Urinary bladder (tissue), 4 donors: ENCODE measurements around the gene NDUFA12. TPM values are rescaled to one million over a fixed set of nuclear protein-coding genes. Genes with fewer than 3 reads are reported as not detected.

Experiments
- DNase-seq: peaks from one replicate; pipeline ENCODE4 v3.0.0-alpha.2; 2015; ENCODE audit errors: extremely low spot score
- H3K27ac ChIP-seq: one replicate; pipeline ENCODE4 v1.5.1; 2013; ENCODE audit warnings: low read depth, mild to moderate bottlenecking, moderate library complexity
- H3K36me3 ChIP-seq: one replicate; pipeline ENCODE4 v1.6.1; 2013; ENCODE audit warnings: mild to moderate bottlenecking, moderate library complexity; ENCODE audit not compliant: insufficient read depth
- H3K4me1 ChIP-seq: one replicate; pipeline ENCODE4 v1.6.1; 2013; ENCODE audit warnings: mild to moderate bottlenecking, moderate library complexity; ENCODE audit not compliant: insufficient read depth
- H3K4me3 ChIP-seq: one replicate; pipeline ENCODE4 v1.5.1; 2013; ENCODE audit warnings: low read depth, low read length
- WGBS: extraction: QIAGEN DNeasy Blood & Tissue Kit; methylation state at CpG from one replicate; pipeline ENCODE4 v1.1.7; 2013; 5-methylcytosine and 5-hydroxymethylcytosine counted together
- polyA plus RNA-seq: library from polyadenylated mRNA; stranded (reverse); fragments of 200-250 nt; gene quantifications from one replicate; pipeline ENCODE4 v1.2.3, GENCODE V29; 2013
- total RNA-seq: library from RNA; depleted of rRNA; stranded (reverse); fragments of >200 nt; gene quantifications from one replicate; pipeline ENCODE4 v1.2.3, GENCODE V29; 2014
- donor health status: healthy with polysubstance abuse.
- donor health status: healthy.

Gene NDUFA12
- total and polyA plus RNA-seq, 2 donors, result 76.8 to 139 TPM

GRCh38 chr12:94971923-94972322 lies 31.6 kb downstream of the NDUFA12 start:
- WGBS, result 84% methylated on average over 2 of the region's 2 CpGs

GRCh38 chr12:94970560-94970959 lies 32.9 kb downstream of the NDUFA12 start:
- 99% methylated on average over 1 of the region's 1 CpG for WGBS
- H3K4me3 ChIP-seq, result no peak overlapping the region
- no peak overlapping the region for H3K27ac ChIP-seq

More at GRCh38 chr12:94971923-94972322, 31.6 kb downstream of the NDUFA12 start:
- H3K4me1 ChIP-seq, result no peaks in the 10 kb centered on the region
- no peaks in the 10 kb centered on the region for H3K36me3 ChIP-seq
- no peak overlapping the region for H3K27ac ChIP-seq
- H3K4me3 ChIP-seq, result no peak overlapping the region
- no peak for DNase-seq

DNA sequence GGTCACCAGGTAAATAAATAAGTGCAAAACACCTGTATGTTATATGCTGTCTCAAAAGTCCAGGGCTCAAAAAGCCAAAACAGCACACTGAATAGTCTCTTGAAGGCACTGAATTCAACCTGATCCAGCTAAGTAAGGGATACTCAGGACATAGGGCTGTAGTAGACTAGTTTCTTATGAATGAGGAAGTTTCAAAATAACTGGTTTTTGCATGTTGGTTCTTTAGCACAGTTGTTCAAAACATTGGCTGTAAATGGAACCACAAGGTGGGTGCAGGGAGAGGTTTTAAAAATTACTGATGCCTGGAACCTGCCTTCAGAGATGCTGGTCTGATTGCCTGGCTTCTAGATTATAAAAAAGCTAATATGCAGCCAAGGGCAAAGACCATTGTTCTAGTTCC lies 34.1 kb downstream of the NDUFA12 start:
- DNase-seq, result no peak
- Histone ChIP-seq H3K27ac (no peak overlapping the region), H3K4me3 (no peak overlapping the region), H3K36me3 (no peaks in the 10 kb centered on the region), H3K4me1 (no peaks in the 10 kb centered on the region)

More at GRCh38 chr12:94970560-94970959, 32.9 kb downstream of the NDUFA12 start:
- Histone ChIP-seq H3K4me1 (no peaks in the 10 kb centered on the region), H3K36me3 (no peaks in the 10 kb centered on the region)
- no peak for DNase-seq

- no peak overlapping the region for H3K27ac ChIP-seq
- H3K36me3 ChIP-seq, result no peaks in the 10 kb centered on the region
- 88% methylated on average over 9 of the region's 9 CpGs for WGBS
- no peak overlapping the region for H3K4me3 ChIP-seq
- no peaks in the 10 kb centered on the region for H3K4me1 ChIP-seq
- no peak for DNase-seq
Observed at GRCh38 chr12:94965982-94966630, 37.4 kb downstream of the NDUFA12 start.

GRCh38 chr12:94963649-94964048 lies 39.8 kb downstream of the NDUFA12 start:
- 63% methylated on average over 7 of the region's 7 CpGs for WGBS
- H3K27ac ChIP-seq, result no peak overlapping the region
- H3K4me3 ChIP-seq, result no peak overlapping the region
- DNase-seq, result no peak
- no peaks in the 10 kb centered on the region for H3K4me1 ChIP-seq
- no peaks in the 10 kb centered on the region for H3K36me3 ChIP-seq

DNA sequence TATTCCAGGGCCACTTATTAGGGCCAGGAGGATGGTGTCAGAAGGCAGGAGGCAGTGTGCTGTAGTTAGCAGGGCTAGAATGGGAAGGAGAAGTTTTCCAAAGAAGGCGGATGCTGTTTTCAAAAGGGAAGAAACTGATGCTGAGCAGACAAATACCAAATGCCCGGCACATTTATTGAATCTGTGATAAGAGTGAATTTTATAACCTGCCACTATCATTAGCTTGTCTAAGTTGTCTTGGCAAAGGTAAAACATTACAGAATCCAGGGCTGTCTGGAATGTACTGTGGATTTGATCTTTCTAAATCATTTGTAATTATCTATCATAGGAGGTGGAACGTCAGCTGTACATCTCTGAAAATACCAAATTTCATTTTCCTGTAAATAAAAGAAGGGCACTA lies 40.8 kb downstream of the NDUFA12 start:
- no peak for DNase-seq
- H3K36me3 ChIP-seq, result no peaks in the 10 kb centered on the region
- no peaks in the 10 kb centered on the region for H3K4me1 ChIP-seq
- no peak overlapping the region for H3K4me3 ChIP-seq
- WGBS, result 40% methylated on average over 3 of the region's 3 CpGs
- H3K27ac ChIP-seq, result no peak overlapping the region

DNA sequence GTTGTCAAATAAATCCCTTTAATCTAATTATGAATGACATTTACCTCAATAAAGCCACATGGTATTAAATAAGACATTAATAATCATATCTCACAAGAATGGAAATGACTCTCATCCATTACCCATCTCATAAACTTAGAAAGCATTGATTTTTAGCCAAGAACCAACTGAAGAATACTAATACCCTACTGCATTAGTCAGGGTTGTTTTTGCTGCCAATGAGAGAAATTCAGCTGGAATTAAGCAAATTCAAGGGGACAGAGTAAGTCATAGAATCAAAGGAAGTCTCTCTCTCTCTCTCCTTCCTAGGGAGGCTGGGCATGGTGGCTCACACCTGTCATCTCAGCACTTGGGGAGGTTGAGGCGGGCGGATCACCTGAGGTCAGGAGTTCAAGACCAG lies 41.6 kb downstream of the NDUFA12 start:
- WGBS, result 63% methylated on average over 2 of the region's 2 CpGs

DNA sequence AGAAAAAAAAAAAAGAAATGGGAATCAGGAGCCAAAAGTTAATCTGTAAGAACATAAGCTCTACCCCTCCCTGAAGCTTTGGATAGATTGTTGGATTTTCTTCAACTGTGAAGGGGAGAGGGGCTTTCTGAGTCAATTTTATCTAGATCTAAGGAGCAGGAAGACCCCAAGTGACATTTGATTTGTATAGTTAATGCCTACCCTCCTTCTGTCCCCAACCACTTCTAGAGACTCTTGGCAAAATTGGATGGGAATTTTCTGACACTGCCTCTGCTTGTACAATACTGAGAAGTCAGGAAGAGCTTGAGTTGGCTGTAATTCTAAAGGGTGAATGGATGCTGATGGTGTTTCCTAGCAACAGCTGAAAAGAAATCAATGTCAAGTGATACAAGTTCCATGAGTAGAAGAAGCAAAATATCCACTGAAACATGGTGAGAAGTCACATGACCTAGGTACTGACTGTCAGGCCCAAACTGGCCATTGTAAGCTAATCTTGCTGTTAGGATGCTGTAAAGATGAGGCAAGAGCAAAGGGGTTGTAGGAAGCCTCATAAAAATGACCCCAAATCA lies 42.2 kb downstream of the NDUFA12 start:
- no peak overlapping the region for H3K27ac ChIP-seq
- no peak overlapping the region for H3K4me3 ChIP-seq
- no peaks in the 10 kb centered on the region for H3K36me3 ChIP-seq
- H3K4me1 ChIP-seq, result no peaks in the 10 kb centered on the region
- no peak for DNase-seq

More for the DNA sequence above, 41.6 kb downstream of the NDUFA12 start:
- Histone ChIP-seq H3K4me1 (no peaks in the 10 kb centered on the region), H3K4me3 (no peak overlapping the region), H3K27ac (no peak overlapping the region), H3K36me3 (no peaks in the 10 kb centered on the region)
- no peak for DNase-seq

DNA sequence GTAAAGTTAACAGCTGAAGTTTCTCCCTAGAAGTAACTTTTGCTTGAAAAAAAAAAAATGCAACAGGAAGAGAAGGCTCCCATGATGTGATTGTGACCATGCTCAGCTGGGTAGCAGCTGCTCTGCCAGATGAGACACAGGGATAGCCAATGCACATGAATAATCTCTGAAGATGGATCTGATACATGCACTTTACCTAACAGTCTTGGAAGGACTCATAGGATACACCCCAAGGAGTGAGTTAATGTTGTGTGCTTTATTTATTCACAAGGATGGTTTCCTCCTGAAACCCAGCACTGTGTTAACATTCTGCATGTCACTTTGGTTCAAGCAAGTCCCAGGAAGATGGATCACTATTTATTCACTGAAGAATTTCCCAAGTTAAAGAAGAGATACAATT lies 46.5 kb downstream of the NDUFA12 start:
- Histone ChIP-seq H3K4me1 (no peaks in the 10 kb centered on the region), H3K27ac (no peak overlapping the region), H3K36me3 (no peaks in the 10 kb centered on the region), H3K4me3 (no peak overlapping the region)
- DNase-seq, result no peak

DNA sequence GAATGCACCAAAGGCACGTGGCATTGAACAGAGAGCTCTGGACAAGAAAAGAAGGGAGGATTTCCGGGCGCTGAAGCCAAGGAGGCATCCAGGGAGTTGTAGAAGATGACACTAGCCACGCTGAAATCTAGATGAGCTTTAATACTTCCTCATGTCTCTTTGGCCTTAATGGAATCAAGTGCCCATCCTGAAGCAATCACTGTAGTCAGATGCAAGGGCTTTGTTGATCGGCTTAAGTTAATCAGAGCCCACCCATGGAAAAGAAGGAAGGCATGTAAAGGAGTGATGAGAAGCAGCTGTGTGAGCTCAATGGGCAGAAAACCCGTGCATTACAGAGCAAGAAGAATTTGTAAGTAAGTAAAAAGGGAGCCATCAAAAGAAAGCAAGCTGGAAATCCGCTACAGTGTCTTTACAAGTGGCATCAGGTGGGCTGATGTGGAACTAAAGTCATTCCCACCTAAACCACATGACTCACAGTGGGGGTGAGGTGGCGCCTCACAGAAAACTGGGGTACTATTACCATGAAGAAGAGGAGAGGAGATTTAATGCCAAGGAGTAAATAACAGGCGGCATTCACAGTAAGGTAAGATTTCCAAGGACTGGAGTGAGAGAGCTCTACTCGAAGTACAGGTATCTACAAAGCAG lies 48.4 kb downstream of the NDUFA12 start:
- no peaks in the 10 kb centered on the region for H3K36me3 ChIP-seq
- H3K4me3 ChIP-seq, result no peak overlapping the region
- WGBS, result 80% methylated on average over 10 of the region's 10 CpGs
- no peak overlapping the region for H3K27ac ChIP-seq
- no peak for DNase-seq
- H3K4me1 ChIP-seq, result no peaks in the 10 kb centered on the region

DNA sequence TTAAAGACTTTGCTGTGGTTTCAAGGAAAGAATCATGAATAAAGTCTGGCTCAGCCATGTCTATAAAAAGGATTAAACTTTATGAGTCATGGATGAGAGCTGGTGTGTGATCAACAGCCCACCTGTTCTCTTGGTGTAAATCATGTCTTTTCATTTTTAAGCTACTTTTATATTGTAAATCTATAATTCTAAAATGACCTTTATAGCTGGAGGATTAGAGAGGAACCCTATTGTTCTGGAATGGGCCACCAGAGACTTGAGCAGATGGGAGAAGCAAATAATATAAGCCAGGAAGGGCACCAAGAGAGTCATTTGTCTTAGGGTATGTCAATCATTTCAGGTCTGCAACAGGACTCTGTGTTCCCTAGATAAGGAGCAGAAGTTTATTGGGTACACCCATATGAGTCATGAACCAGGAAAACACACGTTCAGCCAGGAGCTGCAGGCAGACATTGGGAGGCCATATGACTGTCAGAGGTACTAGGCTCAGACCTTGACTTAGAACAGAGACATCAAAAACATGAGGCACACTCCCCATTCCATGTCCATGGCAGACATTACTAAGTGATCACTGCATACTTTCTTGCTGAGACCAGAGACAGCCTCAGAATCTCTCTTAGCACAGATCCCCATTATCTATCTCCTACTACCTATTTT lies 49.3 kb downstream of the NDUFA12 start:
- Histone ChIP-seq H3K27ac (no peak overlapping the region), H3K36me3 (no peaks in the 10 kb centered on the region), H3K4me3 (no peak overlapping the region), H3K4me1 (no peaks in the 10 kb centered on the region)
- WGBS, result 19% methylated on average over 1 of the region's 1 CpG
- no peak for DNase-seq

DNA sequence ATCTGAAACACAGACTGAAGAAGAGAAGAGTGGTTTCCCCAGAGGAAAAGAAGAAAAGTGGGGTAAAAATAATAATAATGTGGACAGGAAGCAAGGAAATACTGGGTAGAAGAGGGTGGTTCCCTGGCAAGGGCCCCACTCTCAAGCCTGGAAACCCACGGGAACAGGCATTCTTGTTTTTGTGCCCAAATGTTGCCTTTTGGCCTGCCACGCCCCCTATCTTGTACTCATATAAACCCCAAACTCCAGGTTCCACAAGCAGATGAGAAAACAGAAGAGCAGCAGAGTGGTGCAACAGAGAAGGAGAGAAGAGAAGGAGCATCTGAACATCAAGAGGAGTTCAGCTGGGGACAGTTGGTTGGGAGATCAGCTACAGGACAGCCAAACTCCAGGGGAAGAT lies 51.2 kb downstream of the NDUFA12 start:
- no peak overlapping the region for H3K27ac ChIP-seq
- no peaks in the 10 kb centered on the region for H3K4me1 ChIP-seq
- 61% methylated on average over 2 of the region's 2 CpGs for WGBS
- no peaks in the 10 kb centered on the region for H3K36me3 ChIP-seq
- DNase-seq, result no peak
- no peak overlapping the region for H3K4me3 ChIP-seq

GRCh38 chr12:94951071-94951934 lies 52.2 kb downstream of the NDUFA12 start:
- no peaks in the 10 kb centered on the region for H3K36me3 ChIP-seq
- H3K27ac ChIP-seq, result no peak overlapping the region
- WGBS, result 60% methylated on average over 7 of the region's 7 CpGs
- no peaks in the 10 kb centered on the region for H3K4me1 ChIP-seq
- no peak overlapping the region for H3K4me3 ChIP-seq
- no peak for DNase-seq
